PC-3 (cell line): Measurements from ENCODE around the gene AIFM3. TPM values are rescaled to one million over a fixed set of nuclear protein-coding genes. Genes with fewer than 3 reads are reported as not detected.
"Not testable (repeated sequence)": the region's sequence is repeated elsewhere in the genome, so short reads cannot be mapped to it uniquely, and the experiment has no call there.

Experiments
- ATAC-seq: fragments of 200-7000 bp; cut with Tn5 transposase; 2 replicates; pipeline ENCODE4 v1.9.1; 2020; ENCODE audit warnings: mild to moderate bottlenecking, moderate library complexity
- BruUV-seq: library from RNA; stranded (reverse); fragments of 400-500 nt; replicated peaks from 2 replicates; lab custom pipeline; 2021; lab: Mats Ljungman, UMichigan
- CTCF ChIA-PET: fragments of 300-600 bp; sonication (Branson Sonifier 250); formaldehyde crosslinking; loops from one replicate; lab custom pipeline; 2022; ENCODE audit warnings: antibody characterized with exemption; lab: Charles Lee
- POLR2A ChIA-PET: fragments of 300-600 bp; sonication (Branson Sonifier 250); formaldehyde crosslinking; loops from one replicate; lab custom pipeline; 2022; ENCODE audit warnings: antibody characterized with exemption; ENCODE audit not compliant: unreplicated experiment; lab: Charles Lee
- DNase-seq: peaks from one replicate; pipeline ENCODE4 v3.0.0-alpha.2; 2015
- H2AFZ ChIP-seq: fragments of 300-600 bp; sonication (generic); 2 replicates; pipeline ENCODE4 v1.6.0; 2016; ENCODE audit warnings: antibody characterized with exemption, low read length
- H3F3A ChIP-seq: fragments of 300-600 bp; sonication (generic); one replicate; pipeline ENCODE4 v1.6.0; 2017; ENCODE audit warnings: antibody characterized with exemption, low read length, control low read depth, mild to moderate bottlenecking; ENCODE audit not compliant: unreplicated experiment
- H3K27ac ChIP-seq: fragments of 300-600 bp; sonication (generic); 2 replicates; pipeline ENCODE4 v1.5.1; 2016; ENCODE audit warnings: mild to moderate bottlenecking, low read length
- H3K27me3 ChIP-seq: fragments of 300-600 bp; sonication (generic); 2 replicates; pipeline ENCODE4 v1.6.1; 2016; ENCODE audit warnings: low read length, mixed read lengths
- H3K36me3 ChIP-seq: fragments of 300-600 bp; sonication (generic); 2 replicates; pipeline ENCODE4 v1.6.1; 2016; ENCODE audit warnings: low read depth, mixed run types, low read length, mixed read lengths
- H3K4me1 ChIP-seq: fragments of 300-600 bp; sonication (generic); 2 replicates; pipeline ENCODE4 v1.5.1; 2016; ENCODE audit warnings: low read length; ENCODE audit not compliant: insufficient read depth
- H3K4me2 ChIP-seq: fragments of 300-600 bp; sonication (generic); 2 replicates; pipeline ENCODE4 v1.6.0; 2016; ENCODE audit warnings: low read length
- H3K4me3 ChIP-seq: fragments of 300-600 bp; sonication (generic); 2 replicates; pipeline ENCODE4 v1.5.1; 2016; ENCODE audit warnings: mild to moderate bottlenecking, low read length, mixed read lengths
- H3K79me2 ChIP-seq: fragments of 300-600 bp; sonication (generic); 2 replicates; pipeline ENCODE4 v1.6.1; 2017; ENCODE audit warnings: low read length, mixed read lengths
- H3K9ac ChIP-seq: fragments of 300-600 bp; sonication (generic); 2 replicates; pipeline ENCODE4 v1.6.0; 2016; ENCODE audit warnings: mild to moderate bottlenecking, low read length
- H3K9me2 ChIP-seq: fragments of 300-600 bp; sonication (generic); replicated peaks from 2 replicates; pipeline ENCODE4 v1.6.1; 2016; ENCODE audit warnings: mixed run types, low read length, mixed read lengths
- H3K9me3 ChIP-seq: fragments of 300-600 bp; sonication (generic); 2 replicates; pipeline ENCODE4 v1.6.1; 2016; ENCODE audit warnings: low read length, mixed read lengths
- H4K20me1 ChIP-seq: fragments of 300-600 bp; sonication (generic); 2 replicates; pipeline ENCODE4 v1.6.1; 2016; ENCODE audit warnings: low read length, mixed read lengths
- CTCF ChIP-seq: fragments of 300-600 bp; sonication (generic); conservative IDR thresholded peaks from 2 replicates; pipeline ENCODE4 v1.5.1; 2017; ENCODE audit warnings: antibody characterized with exemption, low read depth, mild to moderate bottlenecking, low read length
- EZH2 ChIP-seq: fragments of 300-600 bp; sonication (generic); IDR thresholded peaks from one replicate; pipeline ENCODE4 v1.6.1; 2017; ENCODE audit warnings: antibody characterized with exemption, mild to moderate bottlenecking, low read length; ENCODE audit not compliant: unreplicated experiment
- EZH2phosphoT487 ChIP-seq: fragments of 300-600 bp; sonication (generic); IDR thresholded peaks from 2 replicates; pipeline ENCODE4 v1.6.1; 2018; ENCODE audit warnings: mild to moderate bottlenecking, antibody characterized with exemption, low read length, borderline replicate concordance
- intact Hi-C: fragments of 100-400 bp; cut with micrococcal nuclease; formaldehyde crosslinking; loops from 2 replicates; pipeline ENCODE4 v1.9.0; 2023
- total RNA-seq: library from RNA; depleted of rRNA; stranded (reverse); fragments of >200 nt; gene quantifications from 2 replicates; pipeline ENCODE4 v1.2.3, GENCODE V29; 2014

The AIFM3 gene
- total RNA-seq, 1 experiment from 2014 or later, result 1.5 TPM

GRCh38 chr22:21003782-21004181, 36.7 kb downstream of the AIFM3 start:
- H3K9ac ChIP-seq, result no peak overlapping the region
- BruUV-seq, result no TSS peak
- intact Hi-C loops, result no loop called here

GRCh38 chr22:21009208-21009607, 42.2 kb downstream of the AIFM3 start:
- DNase-seq, H2AFZ ChIP-seq, H3K4me1 ChIP-seq, H3K4me2 ChIP-seq, H3K27ac ChIP-seq, H3F3A ChIP-seq, H3K9me2 ChIP-seq, POLR2A ChIA-PET, H3K36me3 ChIP-seq, H3K9ac ChIP-seq, H3K4me3 ChIP-seq, H3K27me3 ChIP-seq, ATAC-seq, H3K9me3 ChIP-seq, intact Hi-C loops, H3K79me2 ChIP-seq, H4K20me1 ChIP-seq, BruUV-seq: not testable (repeated sequence)
- CTCF ChIA-PET, result interaction anchor here (0.5 kb wide), 1 partner anchor 94 kb away, joined by 5 read pairs; no protein-coding TSS in a partner anchor

More at GRCh38 chr22:21003782-21004181, 36.7 kb downstream of the AIFM3 start:
- H4K20me1 ChIP-seq, result no peaks in the 10 kb centered on the region
- DNase-seq (no peak), ATAC-seq (no peak)
- no peaks in the 10 kb centered on the region for H3K9me3 ChIP-seq
- no peaks in the 10 kb centered on the region for H3K9me2 ChIP-seq
- POLR2A ChIA-PET, result interaction anchor here (0.6 kb wide), 1 partner anchor 8 kb away, joined by 3 read pairs; no protein-coding TSS in a partner anchor
- no peak overlapping the region for H3K27ac ChIP-seq
- CTCF ChIA-PET, result no interaction called here
- peaks cover 24% of the 10 kb centered on the region for H3K4me1 ChIP-seq
- peaks cover 6% of the 10 kb centered on the region; the same call in 1 of the 2 replicates for H3K36me3 ChIP-seq
- no peaks in the 10 kb centered on the region for H3K27me3 ChIP-seq
- peak overlapping the region; percentile 100 for H3K4me2 ChIP-seq
- peak overlapping the region; percentile 92; the same call in 1 of the 2 replicates for H3K4me3 ChIP-seq
- H3F3A ChIP-seq, result no peaks in the 10 kb centered on the region
- TF ChIP-seq EZH2, result no peak
- TF ChIP-seq EZH2phosphoT487, result no peak
- TF ChIP-seq CTCF, result no peak
- H2AFZ ChIP-seq, result no peak overlapping the region
- peaks cover 36% of the 10 kb centered on the region for H3K79me2 ChIP-seq

GRCh38 chr22:21009638-21010425, 42.8 kb downstream of the AIFM3 start:
- H3K9me3 ChIP-seq, result no peaks in the 10 kb centered on the region
- ChIA-PET CTCF (interaction anchor here (0.5 kb wide), 1 partner anchor 94 kb away, joined by 5 read pairs; no protein-coding TSS in a partner anchor), POLR2A (no interaction called here)
- TF ChIP-seq EZH2phosphoT487 (no peak), EZH2 (no peak), CTCF (no peak)
- ATAC-seq (0 out of 2 replicates have a peak, but pooled peaks have one; percentile 43), DNase-seq (peak; percentile 61)
- no peaks in the 10 kb centered on the region for H3K79me2 ChIP-seq
- H3K9ac ChIP-seq, result no peak overlapping the region
- no peak overlapping the region for H2AFZ ChIP-seq
- intact Hi-C loops, result no loop called here
- H3K27me3 ChIP-seq, result no peaks in the 10 kb centered on the region
- no peak overlapping the region for H3K4me3 ChIP-seq
- no peaks in the 10 kb centered on the region for H3K36me3 ChIP-seq
- H4K20me1 ChIP-seq, result no peaks in the 10 kb centered on the region
- H3K27ac ChIP-seq, result no peak overlapping the region
- no TSS peak for BruUV-seq
- H3K4me1 ChIP-seq, result peaks cover 3% of the 10 kb centered on the region; the same call in 1 of the 2 replicates
- no peak overlapping the region for H3K4me2 ChIP-seq
- no peaks in the 10 kb centered on the region for H3F3A ChIP-seq
- H3K9me2 ChIP-seq, result no peaks in the 10 kb centered on the region
